ENCODE data around the gene MYO6. TPM values are rescaled to one million over a fixed set of nuclear protein-coding genes. Genes with fewer than 3 reads are reported as not detected.

MYO6 gene
- total RNA-seq, 2 experiments from 2014 or later, result not detected

DNA sequence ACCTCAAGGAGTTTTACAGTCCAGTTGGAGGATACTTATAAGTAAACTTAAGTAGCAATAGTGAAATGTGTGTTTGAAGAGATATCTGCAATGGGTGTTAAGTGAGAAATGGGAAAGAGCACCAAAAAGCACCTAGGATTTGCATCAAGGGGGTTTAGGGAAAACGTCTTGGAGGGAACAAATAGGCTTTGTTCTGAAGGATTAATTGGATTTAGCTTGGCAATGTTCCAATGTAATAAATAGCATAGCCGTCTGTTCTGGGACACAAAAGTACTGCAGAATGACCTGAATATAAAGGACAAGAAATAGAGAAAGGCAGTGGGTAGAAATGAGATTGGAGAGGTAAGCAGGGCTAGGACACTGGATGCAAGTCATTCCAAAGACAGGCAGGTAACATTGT, 2.8 kb upstream of the MYO6 start:
- no peaks in the 10 kb centered on the region for H3K79me2 ChIP-seq (ENCODE audit: insufficient read depth, low read depth, low read length)
- H4K20me1 ChIP-seq (ENCODE audit: insufficient read depth, low read length), result peaks cover 5% of the 10 kb centered on the region; the same call in 1 of the 2 replicates
- H3K4me1 ChIP-seq (ENCODE audit: insufficient read depth, low read length, poor library complexity, severe bottlenecking), result peaks cover 20% of the 10 kb centered on the region
- H3K4me3 ChIP-seq (ENCODE audit: low read depth, low read length, poor library complexity, severe bottlenecking), result no peak overlapping the region
- BruUV-seq (replicated peaks), result no TSS peak
- no peaks in the 10 kb centered on the region for H3K36me3 ChIP-seq (ENCODE audit: insufficient read depth, low read length)
- H3K9me2 ChIP-seq (ENCODE audit: insufficient read depth, low read length), result no peaks in the 10 kb centered on the region
- H2AFZ ChIP-seq (ENCODE audit: low read length), result no peak overlapping the region
- intact Hi-C loops (cut with micrococcal nuclease; ENCODE audit: unreplicated experiment), result no loop called here
- ChIA-PET POLR2A (interaction anchor here (0.7 kb wide), 1 partner anchor 809 kb away, joined by 3 read pairs; no protein-coding TSS in a partner anchor), CTCF (ENCODE audit: unreplicated experiment) (no interaction called here)
- H3K9me3 ChIP-seq (ENCODE audit: low read length), result no peaks in the 10 kb centered on the region
- TF ChIP-seq EZH2phosphoT487 (IDR thresholded peaks at IDR 0.05; ENCODE audit: borderline replicate concordance, low read depth, low read length), result no peak
- TF ChIP-seq, protein P1, sequence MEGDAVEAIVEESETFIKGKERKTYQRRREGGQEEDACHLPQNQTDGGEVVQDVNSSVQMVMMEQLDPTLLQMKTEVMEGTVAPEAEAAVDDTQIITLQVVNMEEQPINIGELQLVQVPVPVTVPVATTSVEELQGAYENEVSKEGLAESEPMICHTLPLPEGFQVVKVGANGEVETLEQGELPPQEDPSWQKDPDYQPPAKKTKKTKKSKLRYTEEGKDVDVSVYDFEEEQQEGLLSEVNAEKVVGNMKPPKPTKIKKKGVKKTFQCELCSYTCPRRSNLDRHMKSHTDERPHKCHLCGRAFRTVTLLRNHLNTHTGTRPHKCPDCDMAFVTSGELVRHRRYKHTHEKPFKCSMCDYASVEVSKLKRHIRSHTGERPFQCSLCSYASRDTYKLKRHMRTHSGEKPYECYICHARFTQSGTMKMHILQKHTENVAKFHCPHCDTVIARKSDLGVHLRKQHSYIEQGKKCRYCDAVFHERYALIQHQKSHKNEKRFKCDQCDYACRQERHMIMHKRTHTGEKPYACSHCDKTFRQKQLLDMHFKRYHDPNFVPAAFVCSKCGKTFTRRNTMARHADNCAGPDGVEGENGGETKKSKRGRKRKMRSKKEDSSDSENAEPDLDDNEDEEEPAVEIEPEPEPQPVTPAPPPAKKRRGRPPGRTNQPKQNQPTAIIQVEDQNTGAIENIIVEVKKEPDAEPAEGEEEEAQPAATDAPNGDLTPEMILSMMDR (conservative IDR thresholded peaks at IDR 0.05; ENCODE audit: low read length), result no peak
- no peak for DNase-seq (ENCODE audit: low spot score)
- H3K27ac ChIP-seq (ENCODE audit: low read depth, low read length, poor library complexity, severe bottlenecking), result no peak overlapping the region
- H3K4me2 ChIP-seq (ENCODE audit: low read length), result no peak overlapping the region

GRCh38 chr6:75747152-75747992, 1.7 kb upstream of the MYO6 start:
- Histone ChIP-seq H4K20me1 (ENCODE audit: insufficient read depth, low read length) (peaks cover 5% of the 10 kb centered on the region; the same call in 1 of the 2 replicates), H3K4me2 (ENCODE audit: low read length) (no peak overlapping the region), H3K27ac (ENCODE audit: low read depth, low read length, poor library complexity, severe bottlenecking) (no peak overlapping the region), H3K79me2 (ENCODE audit: insufficient read depth, low read depth, low read length) (no peaks in the 10 kb centered on the region), H3K4me3 (ENCODE audit: low read depth, low read length, poor library complexity, severe bottlenecking) (no peak overlapping the region), H3K9me2 (ENCODE audit: insufficient read depth, low read length) (no peaks in the 10 kb centered on the region), H3K36me3 (ENCODE audit: insufficient read depth, low read length) (no peaks in the 10 kb centered on the region), H3K4me1 (ENCODE audit: insufficient read depth, low read length, poor library complexity, severe bottlenecking) (peaks cover 20% of the 10 kb centered on the region), H2AFZ (ENCODE audit: low read length) (no peak overlapping the region), H3K9me3 (ENCODE audit: low read length) (no peaks in the 10 kb centered on the region)
- no peak for TF ChIP-seq EZH2phosphoT487 (IDR thresholded peaks at IDR 0.05; ENCODE audit: borderline replicate concordance, low read depth, low read length)
- TF ChIP-seq, protein P1 (conservative IDR thresholded peaks at IDR 0.05; ENCODE audit: low read length), result no peak
- no TSS peak for BruUV-seq (replicated peaks)
- DNase-seq (ENCODE audit: low spot score), result no peak
- ChIA-PET CTCF (ENCODE audit: unreplicated experiment) (no interaction called here), POLR2A (no interaction called here)
- intact Hi-C loops (cut with micrococcal nuclease; ENCODE audit: unreplicated experiment), result no loop called here

Measured in OCI-LY7 (cell line).